Panc1 (cell line): ENCODE results near the gene BMI1.

Experiments used
- POLR2AphosphoS5 ChIP-seq: IDR thresholded peaks from 2 replicates; pipeline ENCODE4 v1.6.1; 2012; ENCODE audit warnings: mild to moderate bottlenecking, low read depth, low read length, moderate library complexity
- SIN3A ChIP-seq: IDR thresholded peaks from 2 replicates; pipeline ENCODE4 v1.6.1; 2012; ENCODE audit warnings: low read depth, mild to moderate bottlenecking, low read length, moderate library complexity, borderline replicate concordance; ENCODE audit not compliant: insufficient read depth
- TCF7L2 ChIP-seq: IDR thresholded peaks from 2 replicates; pipeline ENCODE4 v1.6.1; 2011; ENCODE audit warnings: mild to moderate bottlenecking, low read depth, low read length, inconsistent platforms
- TF ChIP-seq, protein P1 (sequence below): fragments of 450-650 bp; IDR thresholded peaks from 2 replicates; pipeline ENCODE4 v1.5.1; 2017; ENCODE audit warnings: mild to moderate bottlenecking
- TF ChIP-seq, protein P2 (sequence below), 2 experiments: IDR thresholded peaks; 2 replicates each; pipeline ENCODE4 v1.6.1; 2011 to 2012; ENCODE audit warnings: low read depth in 2 of 2, control low read depth in 1 of 2, low read length in 1 of 2, mild to moderate bottlenecking in 1 of 2, moderate library complexity in 1 of 2; ENCODE audit not compliant: insufficient read depth in 1 of 2

DNA sequence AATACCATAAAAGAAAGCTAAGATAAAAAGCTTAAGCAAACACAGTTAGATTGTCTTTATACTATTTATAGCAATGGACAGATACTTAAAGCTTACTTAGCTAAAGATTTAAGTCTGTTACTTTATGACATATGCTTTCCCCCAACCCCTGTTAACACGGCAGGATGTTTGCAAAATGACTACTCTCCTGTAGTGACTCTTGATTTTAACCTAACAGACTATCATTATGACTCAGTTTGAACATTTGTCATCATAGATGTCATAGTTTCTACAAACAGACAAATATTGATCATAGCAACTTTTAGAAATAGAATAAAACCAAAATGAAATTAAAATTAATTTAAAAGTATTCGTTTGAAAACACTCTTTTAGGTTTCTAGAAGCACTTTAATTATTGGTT is 12.5 kb upstream of the BMI1 start:
- TF ChIP-seq, protein P1, sequence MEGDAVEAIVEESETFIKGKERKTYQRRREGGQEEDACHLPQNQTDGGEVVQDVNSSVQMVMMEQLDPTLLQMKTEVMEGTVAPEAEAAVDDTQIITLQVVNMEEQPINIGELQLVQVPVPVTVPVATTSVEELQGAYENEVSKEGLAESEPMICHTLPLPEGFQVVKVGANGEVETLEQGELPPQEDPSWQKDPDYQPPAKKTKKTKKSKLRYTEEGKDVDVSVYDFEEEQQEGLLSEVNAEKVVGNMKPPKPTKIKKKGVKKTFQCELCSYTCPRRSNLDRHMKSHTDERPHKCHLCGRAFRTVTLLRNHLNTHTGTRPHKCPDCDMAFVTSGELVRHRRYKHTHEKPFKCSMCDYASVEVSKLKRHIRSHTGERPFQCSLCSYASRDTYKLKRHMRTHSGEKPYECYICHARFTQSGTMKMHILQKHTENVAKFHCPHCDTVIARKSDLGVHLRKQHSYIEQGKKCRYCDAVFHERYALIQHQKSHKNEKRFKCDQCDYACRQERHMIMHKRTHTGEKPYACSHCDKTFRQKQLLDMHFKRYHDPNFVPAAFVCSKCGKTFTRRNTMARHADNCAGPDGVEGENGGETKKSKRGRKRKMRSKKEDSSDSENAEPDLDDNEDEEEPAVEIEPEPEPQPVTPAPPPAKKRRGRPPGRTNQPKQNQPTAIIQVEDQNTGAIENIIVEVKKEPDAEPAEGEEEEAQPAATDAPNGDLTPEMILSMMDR: no peak
- TF ChIP-seq POLR2AphosphoS5: no peak
- TF ChIP-seq SIN3A: no peak
- no peak for TF ChIP-seq TCF7L2
- TF ChIP-seq, protein P2, sequence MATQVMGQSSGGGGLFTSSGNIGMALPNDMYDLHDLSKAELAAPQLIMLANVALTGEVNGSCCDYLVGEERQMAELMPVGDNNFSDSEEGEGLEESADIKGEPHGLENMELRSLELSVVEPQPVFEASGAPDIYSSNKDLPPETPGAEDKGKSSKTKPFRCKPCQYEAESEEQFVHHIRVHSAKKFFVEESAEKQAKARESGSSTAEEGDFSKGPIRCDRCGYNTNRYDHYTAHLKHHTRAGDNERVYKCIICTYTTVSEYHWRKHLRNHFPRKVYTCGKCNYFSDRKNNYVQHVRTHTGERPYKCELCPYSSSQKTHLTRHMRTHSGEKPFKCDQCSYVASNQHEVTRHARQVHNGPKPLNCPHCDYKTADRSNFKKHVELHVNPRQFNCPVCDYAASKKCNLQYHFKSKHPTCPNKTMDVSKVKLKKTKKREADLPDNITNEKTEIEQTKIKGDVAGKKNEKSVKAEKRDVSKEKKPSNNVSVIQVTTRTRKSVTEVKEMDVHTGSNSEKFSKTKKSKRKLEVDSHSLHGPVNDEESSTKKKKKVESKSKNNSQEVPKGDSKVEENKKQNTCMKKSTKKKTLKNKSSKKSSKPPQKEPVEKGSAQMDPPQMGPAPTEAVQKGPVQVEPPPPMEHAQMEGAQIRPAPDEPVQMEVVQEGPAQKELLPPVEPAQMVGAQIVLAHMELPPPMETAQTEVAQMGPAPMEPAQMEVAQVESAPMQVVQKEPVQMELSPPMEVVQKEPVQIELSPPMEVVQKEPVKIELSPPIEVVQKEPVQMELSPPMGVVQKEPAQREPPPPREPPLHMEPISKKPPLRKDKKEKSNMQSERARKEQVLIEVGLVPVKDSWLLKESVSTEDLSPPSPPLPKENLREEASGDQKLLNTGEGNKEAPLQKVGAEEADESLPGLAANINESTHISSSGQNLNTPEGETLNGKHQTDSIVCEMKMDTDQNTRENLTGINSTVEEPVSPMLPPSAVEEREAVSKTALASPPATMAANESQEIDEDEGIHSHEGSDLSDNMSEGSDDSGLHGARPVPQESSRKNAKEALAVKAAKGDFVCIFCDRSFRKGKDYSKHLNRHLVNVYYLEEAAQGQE (IDR thresholded peaks at IDR 0.05; ENCODE audit: insufficient read depth in 1 of 2, low read depth in 2 of 2, low read length in 1 of 2): no peak
